HK-2 (cell line): ENCODE results near the gene CAMKK1.
"Not testable (repeated sequence)": the region's sequence is repeated elsewhere in the genome, so short reads cannot be mapped to it uniquely, and the experiment has no call there.

Experiments used
- DNase-seq: peaks from one replicate; pipeline ENCODE4 v3.0.0-alpha.2; 2018; ENCODE audit not compliant: unreplicated experiment

The CAMKK1 gene

GRCh38 chr17:3879591-3880417, 13.0 kb downstream of the CAMKK1 start:
- no peak for DNase-seq

- DNase-seq, result peak; percentile 36
Observed at GRCh38 chr17:3879186-3879585, 13.7 kb downstream of the CAMKK1 start.

- no peak for DNase-seq
Observed at GRCh38 chr17:3877220-3877619, 15.6 kb downstream of the CAMKK1 start.

- DNase-seq, result no peak
Observed at GRCh38 chr17:3875317-3875716, 17.5 kb downstream of the CAMKK1 start.

GRCh38 chr17:3873862-3874261, 19.0 kb downstream of the CAMKK1 start:
- DNase-seq, result no peak

GRCh38 chr17:3870871-3871306, 22.0 kb downstream of the CAMKK1 start:
- DNase-seq, result peak; percentile 19

GRCh38 chr17:3867606-3868005, 25.2 kb downstream of the CAMKK1 start:
- no peak for DNase-seq

GRCh38 chr17:3867106-3867505, 25.7 kb downstream of the CAMKK1 start:
- no peak for DNase-seq

GRCh38 chr17:3866276-3866675, 26.6 kb downstream of the CAMKK1 start:
- DNase-seq, result no peak

- DNase-seq, result peak; percentile 58
Observed at GRCh38 chr17:3865176-3865575, 27.7 kb downstream of the CAMKK1 start.

GRCh38 chr17:3864534-3864933, 28.3 kb downstream of the CAMKK1 start:
- no peak for DNase-seq

- no peak for DNase-seq
Observed at GRCh38 chr17:3861761-3862681, 30.8 kb downstream of the CAMKK1 start.

- no peak for DNase-seq
Observed at GRCh38 chr17:3860939-3861700, 31.7 kb downstream of the CAMKK1 start.

GRCh38 chr17:3859940-3860339, 32.9 kb downstream of the CAMKK1 start:
- no peak for DNase-seq

- no peak for DNase-seq
Observed at GRCh38 chr17:3857261-3858105, 35.4 kb downstream of the CAMKK1 start.

- DNase-seq, result not testable (repeated sequence)
Observed at GRCh38 chr17:3854204-3854603, 38.6 kb downstream of the CAMKK1 start.

- DNase-seq, result no peak
Observed at GRCh38 chr17:3852561-3852960, 40.3 kb downstream of the CAMKK1 start.

GRCh38 chr17:3851461-3852100, 41.3 kb downstream of the CAMKK1 start:
- no peak for DNase-seq

- DNase-seq, result no peak
Observed at GRCh38 chr17:3848229-3848835, 44.5 kb downstream of the CAMKK1 start.

GRCh38 chr17:3847165-3847670, 45.6 kb downstream of the CAMKK1 start:
- DNase-seq, result no peak
